ENCODE data around the gene TMEM119.
"Not testable (repeated sequence)": the region's sequence is repeated elsewhere in the genome, so short reads cannot be mapped to it uniquely, and the experiment has no call there.

Gene TMEM119

GRCh38 chr12:108582978-108583770 lies 14.7 kb downstream of the TMEM119 start:
- DNase-seq (ENCODE audit: low spot score), result no peak

- no peak for DNase-seq (ENCODE audit: low spot score)
Measured at GRCh38 chr12:108582509-108582908, 15.4 kb downstream of the TMEM119 start.

GRCh38 chr12:108581311-108582227 lies 16.3 kb downstream of the TMEM119 start:
- DNase-seq (ENCODE audit: low spot score), result no peak

- no peak for DNase-seq (ENCODE audit: low spot score)
Measured at GRCh38 chr12:108580531-108580930, 17.4 kb downstream of the TMEM119 start.

- no peak for DNase-seq (ENCODE audit: low spot score)
Measured at GRCh38 chr12:108578813-108579212, 19.1 kb downstream of the TMEM119 start.

GRCh38 chr12:108578264-108578663 lies 19.6 kb downstream of the TMEM119 start:
- DNase-seq (ENCODE audit: low spot score), result no peak

- no peak for DNase-seq (ENCODE audit: low spot score)
Measured at GRCh38 chr12:108577458-108577857, 20.4 kb downstream of the TMEM119 start.

- DNase-seq (ENCODE audit: low spot score), result no peak
Measured at GRCh38 chr12:108576660-108577234, 21.1 kb downstream of the TMEM119 start.

- DNase-seq (ENCODE audit: low spot score), result no peak
Measured at GRCh38 chr12:108575199-108575912, 22.5 kb downstream of the TMEM119 start.

GRCh38 chr12:108574276-108574675 lies 23.6 kb downstream of the TMEM119 start:
- DNase-seq (ENCODE audit: low spot score), result not testable (repeated sequence)

GRCh38 chr12:108573317-108573716 lies 24.6 kb downstream of the TMEM119 start:
- DNase-seq (ENCODE audit: low spot score), result no peak

GRCh38 chr12:108572166-108572790 lies 25.6 kb downstream of the TMEM119 start:
- DNase-seq (ENCODE audit: low spot score), result no peak

GRCh38 chr12:108571609-108572165 lies 26.2 kb downstream of the TMEM119 start:
- DNase-seq (ENCODE audit: low spot score), result no peak

GRCh38 chr12:108570743-108571608 lies 26.9 kb downstream of the TMEM119 start:
- peak; percentile 61 for DNase-seq (ENCODE audit: low spot score)

GRCh38 chr12:108568338-108569154 lies 29.3 kb downstream of the TMEM119 start:
- peak; percentile 55 for DNase-seq (ENCODE audit: low spot score)

- DNase-seq (ENCODE audit: low spot score), result no peak
Measured at GRCh38 chr12:108567406-108568337, 30.2 kb downstream of the TMEM119 start.

GRCh38 chr12:108566452-108566851 lies 31.4 kb downstream of the TMEM119 start:
- DNase-seq (ENCODE audit: low spot score), result no peak

- peak; percentile 91 for DNase-seq (ENCODE audit: low spot score)
Measured at GRCh38 chr12:108565976-108566375, 31.9 kb downstream of the TMEM119 start.
